ENCODE measurements around the gene APAF1.

- no peak for TF ChIP-seq CTCF (IDR thresholded peaks at IDR 0.05)
- TF ChIP-seq POLR2A (IDR thresholded peaks at IDR 0.05) = no peak
Measured at GRCh38 chr12:98610596-98610995, 34.5 kb upstream of the APAF1 start.

All from lower leg skin (tissue), 3 donors.